OCI-M1 (cell line): Measurements from ENCODE around the gene SHH.

Experiments used
- DNase-seq: peaks from one replicate; lab custom pipeline; 2025; lab: John Stamatoyannopoulos, UW

Gene SHH

GRCh38 chr7:155792315-155792960 is 19.8 kb downstream of the SHH start:
- DNase-seq = no peak

- no peak for DNase-seq
Measured at GRCh38 chr7:155791836-155792235, 20.4 kb downstream of the SHH start.

- no peak for DNase-seq
Measured at GRCh38 chr7:155791214-155791737, 21.0 kb downstream of the SHH start.

GRCh38 chr7:155790666-155791065 is 21.6 kb downstream of the SHH start:
- DNase-seq = no peak

- DNase-seq = no peak
Measured at GRCh38 chr7:155789001-155789725, 23.1 kb downstream of the SHH start.

GRCh38 chr7:155788616-155789000 is 23.7 kb downstream of the SHH start:
- no peak for DNase-seq

GRCh38 chr7:155787171-155787851 is 25.0 kb downstream of the SHH start:
- DNase-seq = no peak

- no peak for DNase-seq
Measured at GRCh38 chr7:155786491-155786890, 25.8 kb downstream of the SHH start.

- DNase-seq = no peak
Measured at GRCh38 chr7:155785536-155785935, 26.7 kb downstream of the SHH start.

- DNase-seq = no peak
Measured at GRCh38 chr7:155782466-155782865, 29.8 kb downstream of the SHH start.

- DNase-seq = no peak
Measured at GRCh38 chr7:155781433-155781832, 30.8 kb downstream of the SHH start.

- no peak for DNase-seq
Measured at GRCh38 chr7:155780884-155781283, 31.4 kb downstream of the SHH start.

- no peak for DNase-seq
Measured at GRCh38 chr7:155778349-155778748, 33.9 kb downstream of the SHH start.

GRCh38 chr7:155776606-155777005 is 35.7 kb downstream of the SHH start:
- no peak for DNase-seq

- no peak for DNase-seq
Measured at GRCh38 chr7:155775691-155776090, 36.6 kb downstream of the SHH start.

GRCh38 chr7:155774947-155775346 is 37.3 kb downstream of the SHH start:
- DNase-seq = no peak

- no peak for DNase-seq
Measured at GRCh38 chr7:155773531-155773930, 38.7 kb downstream of the SHH start.

- no peak for DNase-seq
Measured at GRCh38 chr7:155770241-155770640, 42.0 kb downstream of the SHH start.

- no peak for DNase-seq
Measured at GRCh38 chr7:155769701-155770100, 42.6 kb downstream of the SHH start.

GRCh38 chr7:155766966-155767916 is 45.0 kb downstream of the SHH start:
- DNase-seq = no peak

- DNase-seq = no peak
Measured at GRCh38 chr7:155766386-155766785, 45.9 kb downstream of the SHH start.

GRCh38 chr7:155765458-155765857 is 46.8 kb downstream of the SHH start:
- no peak for DNase-seq
